Lung (tissue), 12 donors: Measurements from ENCODE around the gene LZTS2. TPM values are rescaled to one million over a fixed set of nuclear protein-coding genes. Genes with fewer than 3 reads are reported as not detected.

Experiments
- ATAC-seq: fragments of 200-7000 bp; cut with Tn5 transposase; one replicate; pipeline ENCODE4 v1.9.1; 2020; ENCODE audit warnings: moderate number of reproducible peaks; ENCODE audit not compliant: insufficient read depth, low FRiP score
- DNase-seq, 3 donors: peaks; one replicate each; pipeline ENCODE4 v3.0.0-alpha.2; 2013 to 2017
- H3K27ac ChIP-seq, 2 donors: one replicate each; pipeline ENCODE4 v1.5.1; 2013; ENCODE audit warnings: mild to moderate bottlenecking in 2 of 2, moderate library complexity in 2 of 2, control low read depth in 1 of 2, inconsistent platforms in 1 of 2, low read depth in 1 of 2, low read length in 1 of 2
- H3K27me3 ChIP-seq, 3 donors: one replicate each; pipeline ENCODE4 v1.5.1; 2013; ENCODE audit warnings: low read length in 2 of 3; ENCODE audit not compliant: control insufficient read depth in 3 of 3, insufficient read depth in 3 of 3
- H3K36me3 ChIP-seq, 4 donors: one replicate each; pipeline ENCODE4 v1.5.1; 2013; ENCODE audit warnings: low read length in 4 of 4, mild to moderate bottlenecking in 1 of 4, moderate library complexity in 1 of 4; ENCODE audit not compliant: control insufficient read depth in 4 of 4, insufficient read depth in 4 of 4
- H3K4me1 ChIP-seq, 5 donors: one replicate each; pipeline ENCODE4 v1.5.1; 2013; ENCODE audit warnings: low read length in 5 of 5, mild to moderate bottlenecking in 2 of 5, moderate library complexity in 1 of 5; ENCODE audit not compliant: control insufficient read depth in 5 of 5, insufficient read depth in 5 of 5
- H3K4me3 ChIP-seq: one replicate; pipeline ENCODE4 v1.5.1; 2013; ENCODE audit warnings: mild to moderate bottlenecking, control low read depth, moderate library complexity
- H3K9ac ChIP-seq, 2 donors: one replicate each; pipeline ENCODE4 v1.5.1; 2013; ENCODE audit warnings: low read length in 2 of 2, control low read depth in 1 of 2; ENCODE audit not compliant: insufficient read depth in 1 of 2
- H3K9me3 ChIP-seq, 4 donors: one replicate each; pipeline ENCODE4 v1.5.1; 2013; ENCODE audit warnings: low read length in 3 of 4, mild to moderate bottlenecking in 1 of 4, moderate library complexity in 1 of 4; ENCODE audit not compliant: control insufficient read depth in 4 of 4, insufficient read depth in 3 of 4
- CTCF ChIP-seq: IDR thresholded peaks from 2 replicates; pipeline ENCODE4 v1.5.1; 2012; ENCODE audit warnings: mild to moderate bottlenecking; ENCODE audit errors: control extremely low read depth, extremely low read depth
- WGBS, 2 donors: extraction: QIAGEN DNeasy Blood & Tissue Kit; methylation state at CpG; one replicate each; pipeline ENCODE4 v1.1.7; 2013; 5-methylcytosine and 5-hydroxymethylcytosine counted together
- polyA plus RNA-seq, 2 donors: library from polyadenylated mRNA; stranded (reverse); fragments of 200-250 nt; gene quantifications; one replicate each; pipeline ENCODE4 v1.2.1, GENCODE V29; 2013
- total RNA-seq, 2 donors: library from RNA; depleted of rRNA in 1 of 2; stranded (reverse); fragments of >200 nt in 1 of 2; gene quantifications; one replicate each; pipeline ENCODE4 v1.2.1, GENCODE V29; 2014 to 2021
- donor health status: control.
- donor health status: control.
- donor health status: Bipolar disorder and iron deficiency.
- donor health status: healthy.
- donor health status: DM: yes; HTN: yes; CAD: no.

Gene LZTS2
- total and polyA plus RNA-seq, 4 donors, result 44.5 to 76.8 (median 55.6) TPM

GRCh38 chr10:100978121-100978900, 21.3 kb upstream of the LZTS2 start:
- TF ChIP-seq CTCF, result no peak
- ATAC-seq, result no peak
- 90 to 92% methylated on average over 13 of the region's 13 CpGs for WGBS, 2 donors
- Histone ChIP-seq H3K9ac (no peak overlapping the region), H3K27me3 (no peaks in the 10 kb centered on the region), H3K36me3 (peaks cover 3 to 33% (median 27%) of the 10 kb centered on the region in 4 donors), H3K4me3 (no peak overlapping the region), H3K4me1 (no peaks in the 10 kb centered on the region), H3K9me3 (no peaks in the 10 kb centered on the region), H3K27ac (no peak overlapping the region)
- DNase-seq, result no peak

- Histone ChIP-seq H3K27ac (no peak overlapping the region), H3K9ac (no peak overlapping the region), H3K27me3 (no peaks in the 10 kb centered on the region), H3K4me3 (no peak overlapping the region), H3K36me3 (peaks cover 3 to 35% (median 28%) of the 10 kb centered on the region in 4 donors), H3K9me3 (no peaks in the 10 kb centered on the region), H3K4me1 (no peaks in the 10 kb centered on the region)
- no peak for DNase-seq
- no peak for ATAC-seq
- WGBS, 2 donors, result 86 to 89% methylated on average over 10 of the region's 10 CpGs
- no peak for TF ChIP-seq CTCF
These were observed 20.8 kb upstream of the LZTS2 start for GRCh38 chr10:100978901-100979195.

- Histone ChIP-seq H3K9ac (no peak overlapping the region), H3K27me3 (no peaks in the 10 kb centered on the region), H3K4me1 (no peaks in the 10 kb centered on the region), H3K27ac (no peak overlapping the region), H3K4me3 (no peak overlapping the region), H3K9me3 (no peaks in the 10 kb centered on the region), H3K36me3 (peaks cover 3 to 35% (median 30%) of the 10 kb centered on the region in 4 donors)
- ATAC-seq, result no peak
- no peak for DNase-seq
- WGBS, 2 donors, result 94 to 98% methylated on average over 16 of the region's 16 CpGs
- no peak for TF ChIP-seq CTCF
These were observed 19.8 kb upstream of the LZTS2 start for GRCh38 chr10:100979791-100980272.

GRCh38 chr10:100980311-100980710, 19.3 kb upstream of the LZTS2 start:
- WGBS, 2 donors, result 90% methylated on average over 2 of the region's 2 CpGs
- Histone ChIP-seq H3K27me3 (no peaks in the 10 kb centered on the region), H3K4me3 (no peak overlapping the region), H3K27ac (no peak overlapping the region), H3K36me3 (peaks cover 3 to 35% (median 31%) of the 10 kb centered on the region in 4 donors), H3K9ac (no peak overlapping the region), H3K4me1 (no peaks in the 10 kb centered on the region), H3K9me3 (no peaks in the 10 kb centered on the region)
- TF ChIP-seq CTCF, result no peak
- ATAC-seq, result no peak
- no peak for DNase-seq
